CD4-positive, alpha-beta T cell treated with Interleukin-6 at 100 ng/mL for 8 hours (primary cell): ENCODE data around the gene IMPA2.
"Not testable (repeated sequence)": the region's sequence is repeated elsewhere in the genome, so short reads cannot be mapped to it uniquely, and the experiment has no call there.

Experiments used
- DNase-seq: peaks from one replicate; pipeline ENCODE4 v3.0.0-alpha.2; 2020; ENCODE audit warnings: mixed read lengths, low spot score

The IMPA2 gene

GRCh38 chr18:11962597-11962996 is 18.7 kb upstream of the IMPA2 start:
- no peak for DNase-seq

GRCh38 chr18:11963991-11964484 is 17.3 kb upstream of the IMPA2 start:
- no peak for DNase-seq

- DNase-seq: no peak
These were observed 11.1 kb upstream of the IMPA2 start for GRCh38 chr18:11969904-11970835.

- DNase-seq: not testable (repeated sequence)
These were observed 10.5 kb upstream of the IMPA2 start for GRCh38 chr18:11970836-11971226.

- DNase-seq: no peak
These were observed 8.7 kb upstream of the IMPA2 start for GRCh38 chr18:11972371-11973174.

- no peak for DNase-seq
These were observed 6.5 kb upstream of the IMPA2 start for GRCh38 chr18:11974741-11975325.

- DNase-seq: no peak
These were observed 5.6 kb upstream of the IMPA2 start for GRCh38 chr18:11975723-11976122.

GRCh38 chr18:11976315-11977152 is 4.8 kb upstream of the IMPA2 start:
- no peak for DNase-seq

GRCh38 chr18:11977153-11977466 is 4.2 kb upstream of the IMPA2 start:
- no peak for DNase-seq

GRCh38 chr18:11978956-11979355 is 2.4 kb upstream of the IMPA2 start:
- DNase-seq: no peak

GRCh38 chr18:11980163-11980493 is 1.2 kb upstream of the IMPA2 start:
- DNase-seq: no peak

- DNase-seq: peak; percentile 98
These were observed 664 bp upstream of the IMPA2 start for GRCh38 chr18:11980494-11981191.

GRCh38 chr18:11981543-11982366 is 448 bp downstream of the IMPA2 start:
- DNase-seq: no peak

- no peak for DNase-seq
These were observed 1.7 kb downstream of the IMPA2 start for GRCh38 chr18:11982981-11983380.

- no peak for DNase-seq
These were observed 2.3 kb downstream of the IMPA2 start for GRCh38 chr18:11983592-11983991.

GRCh38 chr18:11984091-11984490 is 2.8 kb downstream of the IMPA2 start:
- no peak for DNase-seq

- DNase-seq: no peak
These were observed 4.3 kb downstream of the IMPA2 start for GRCh38 chr18:11985586-11985985.

- no peak for DNase-seq
These were observed 4.8 kb downstream of the IMPA2 start for GRCh38 chr18:11986061-11986460.

GRCh38 chr18:11987527-11987926 is 6.2 kb downstream of the IMPA2 start:
- no peak for DNase-seq

- no peak for DNase-seq
These were observed 7.9 kb downstream of the IMPA2 start for GRCh38 chr18:11989174-11989573.
